Endothelial cell of umbilical vein (primary cell): ENCODE measurements around the gene CNGA4.

Experiments used
- MYC ChIP-seq: IDR thresholded peaks from one replicate; pipeline ENCODE4 v1.6.1; 2011; ENCODE audit warnings: mild to moderate bottlenecking, low read depth, low read length
- POLR2A ChIP-seq: IDR thresholded peaks from 2 replicates; pipeline ENCODE4 v1.6.1; 2012; ENCODE audit warnings: low read depth, mild to moderate bottlenecking, control low read depth, low read length

- no peak for TF ChIP-seq POLR2A
- no peak for TF ChIP-seq MYC
Measured at GRCh38 chr11:6209801-6210200, 29.1 kb upstream of the CNGA4 start.
